Hepatocyte (in vitro differentiated cells): ENCODE measurements around the gene SLC22A23. TPM values are rescaled to one million over a fixed set of nuclear protein-coding genes. Genes with fewer than 3 reads are reported as not detected.
"Not testable (repeated sequence)": the region's sequence is repeated elsewhere in the genome, so short reads cannot be mapped to it uniquely, and the experiment has no call there.

Source experiments
- DNase-seq: peaks from one replicate; pipeline ENCODE4 v3.0.0-alpha.2; 2016; ENCODE audit warnings: low spot score
- H2AFZ ChIP-seq: fragments of 200-600 bp; sonication (generic); 2 replicates; pipeline ENCODE4 v1.6.0; 2016; ENCODE audit warnings: antibody characterized with exemption, mild to moderate bottlenecking
- H3K27ac ChIP-seq: fragments of 200-600 bp; sonication (generic); 2 replicates; pipeline ENCODE4 v1.5.1; 2016; ENCODE audit warnings: mild to moderate bottlenecking
- H3K27me3 ChIP-seq: fragments of 200-600 bp; sonication (generic); 2 replicates; pipeline ENCODE4 v1.6.1; 2016
- H3K36me3 ChIP-seq: fragments of 200-600 bp; sonication (generic); replicated peaks from 2 replicates; pipeline ENCODE4 v1.5.1; 2016; ENCODE audit warnings: low read depth; ENCODE audit not compliant: insufficient read depth
- H3K4me1 ChIP-seq: fragments of 200-600 bp; sonication (generic); 2 replicates; pipeline ENCODE4 v1.5.1; 2016; ENCODE audit warnings: mild to moderate bottlenecking, moderate library complexity; ENCODE audit not compliant: insufficient read depth
- H3K4me2 ChIP-seq: fragments of 200-600 bp; sonication (generic); 2 replicates; pipeline ENCODE4 v1.6.0; 2016
- H3K4me3 ChIP-seq: fragments of 200-600 bp; sonication (generic); 2 replicates; pipeline ENCODE4 v1.5.1; 2016; ENCODE audit warnings: mild to moderate bottlenecking
- H3K79me2 ChIP-seq: fragments of 200-600 bp; sonication (generic); 2 replicates; pipeline ENCODE4 v1.6.0; 2017; ENCODE audit warnings: mild to moderate bottlenecking
- H3K9me2 ChIP-seq: fragments of 200-600 bp; sonication (generic); replicated peaks from 2 replicates; pipeline ENCODE4 v1.6.0; 2017; ENCODE audit warnings: mild to moderate bottlenecking; ENCODE audit not compliant: insufficient read depth
- H3K9me3 ChIP-seq: fragments of 200-600 bp; sonication (generic); 2 replicates; pipeline ENCODE4 v1.5.1; 2016; ENCODE audit warnings: low read depth, mild to moderate bottlenecking
- H4K20me1 ChIP-seq: fragments of 200-600 bp; sonication (generic); 2 replicates; pipeline ENCODE4 v1.6.0; 2016; ENCODE audit warnings: mild to moderate bottlenecking; ENCODE audit not compliant: insufficient read depth, poor library complexity, severe bottlenecking
- CTCF ChIP-seq: fragments of 200-600 bp; sonication (generic); IDR thresholded peaks from 2 replicates; pipeline ENCODE4 v1.5.1; 2016; ENCODE audit warnings: antibody characterized with exemption, mild to moderate bottlenecking; ENCODE audit not compliant: poor library complexity
- EZH2 ChIP-seq: fragments of 200-600 bp; sonication (generic); IDR thresholded peaks from 2 replicates; pipeline ENCODE4 v1.6.1; 2016; ENCODE audit warnings: antibody characterized with exemption, mild to moderate bottlenecking, borderline replicate concordance
- EZH2phosphoT487 ChIP-seq: fragments of 200-600 bp; sonication (generic); IDR thresholded peaks from one replicate; pipeline ENCODE4 v1.6.1; 2018; ENCODE audit warnings: antibody characterized with exemption, mild to moderate bottlenecking, low read depth, moderate library complexity; ENCODE audit not compliant: unreplicated experiment, severe bottlenecking
- WGBS: methylation state at CpG from one replicate; pipeline ENCODE4 v1.1.6; 2016; ENCODE audit warnings: low lambda C conversion rate; ENCODE audit errors: missing lambda C conversion rate; 5-methylcytosine and 5-hydroxymethylcytosine counted together
- polyA plus RNA-seq: library from polyadenylated mRNA; unstranded; fragments of >200 nt; fragmentation: Nextera tagmentation; extraction: Ambion mirVana; gene quantifications from 2 replicates; pipeline ENCODE4 v1.2.1, GENCODE V29; 2016
- total RNA-seq: library from RNA; depleted of rRNA; stranded (reverse); fragments of >200 nt; gene quantifications from 2 replicates; pipeline ENCODE4 v1.2.3, GENCODE V29; 2014

Gene SLC22A23
- total and polyA plus RNA-seq, 2 experiments from 2014 or later, result 14.3 to 14.8 TPM

GRCh38 chr6:3385660-3386151, 71.1 kb downstream of the SLC22A23 start:
- WGBS, result 71% methylated on average over 6 of the region's 6 CpGs
- Histone ChIP-seq H2AFZ (no peak overlapping the region), H3K27me3 (no peaks in the 10 kb centered on the region), H4K20me1 (no peaks in the 10 kb centered on the region), H3K4me2 (no peak overlapping the region), H3K4me1 (peaks cover 41% of the 10 kb centered on the region), H3K4me3 (no peak overlapping the region), H3K27ac (peak overlapping the region; percentile 5), H3K9me2 (no peaks in the 10 kb centered on the region), H3K79me2 (peaks cover 30% of the 10 kb centered on the region), H3K9me3 (no peaks in the 10 kb centered on the region), H3K36me3 (no peaks in the 10 kb centered on the region)
- no peak for DNase-seq
- TF ChIP-seq CTCF, result no peak
- TF ChIP-seq EZH2, result no peak
- TF ChIP-seq EZH2phosphoT487, result no peak

- H3K27me3 ChIP-seq, H3K4me3 ChIP-seq, H4K20me1 ChIP-seq, H3K36me3 ChIP-seq, H3K9me2 ChIP-seq, H3K4me2 ChIP-seq, H3K9me3 ChIP-seq, DNase-seq, H2AFZ ChIP-seq: not testable (repeated sequence)
- Histone ChIP-seq H3K27ac (peak overlapping the region; percentile 5), H3K79me2 (peaks cover 27% of the 10 kb centered on the region), H3K4me1 (peaks cover 46% of the 10 kb centered on the region)
- WGBS, result 73% methylated on average over 4 of the region's 4 CpGs
Measured at GRCh38 chr6:3385181-3385580, 71.7 kb downstream of the SLC22A23 start.

GRCh38 chr6:3384241-3385143, 72.4 kb downstream of the SLC22A23 start:
- peaks cover 27% of the 10 kb centered on the region for H3K79me2 ChIP-seq
- no peaks in the 10 kb centered on the region for H4K20me1 ChIP-seq
- no peaks in the 10 kb centered on the region for H3K9me2 ChIP-seq
- H3K27me3 ChIP-seq, result no peaks in the 10 kb centered on the region
- DNase-seq, result no peak
- H3K9me3 ChIP-seq, result no peaks in the 10 kb centered on the region
- H3K4me2 ChIP-seq, result no peak overlapping the region
- WGBS, result 81% methylated on average over 9 of the region's 9 CpGs
- H3K4me1 ChIP-seq, result peaks cover 53% of the 10 kb centered on the region
- H3K27ac ChIP-seq, result peak overlapping the region; percentile 48
- TF ChIP-seq EZH2phosphoT487 (no peak), EZH2 (no peak), CTCF (no peak)
- no peak overlapping the region for H3K4me3 ChIP-seq
- H2AFZ ChIP-seq, result no peak overlapping the region
- H3K36me3 ChIP-seq, result no peaks in the 10 kb centered on the region

DNA sequence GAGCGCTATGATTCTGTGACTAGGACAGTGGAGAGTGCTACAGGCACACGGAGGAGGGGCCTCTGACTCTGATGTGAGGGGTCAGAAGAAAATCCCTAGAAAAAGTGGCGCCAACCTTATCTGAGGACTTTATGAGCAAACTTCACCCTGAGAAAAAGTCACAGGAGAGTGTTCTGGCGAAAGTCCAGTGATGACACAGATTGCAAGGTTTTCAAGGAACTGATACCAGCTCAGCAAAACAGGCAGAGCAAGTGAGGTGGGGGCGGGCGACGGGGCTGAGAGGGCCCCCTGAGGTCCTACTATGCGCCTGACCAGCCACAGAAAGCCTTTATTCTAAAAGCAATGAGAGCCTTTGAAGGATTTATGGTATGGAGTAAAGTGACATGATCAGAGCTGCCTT, 73.3 kb downstream of the SLC22A23 start:
- no peaks in the 10 kb centered on the region for H3K9me2 ChIP-seq
- peak; percentile 86 for DNase-seq
- H3K9me3 ChIP-seq, result no peaks in the 10 kb centered on the region
- H3K79me2 ChIP-seq, result peaks cover 29% of the 10 kb centered on the region
- no peaks in the 10 kb centered on the region for H3K36me3 ChIP-seq
- 24% methylated on average over 8 of the region's 8 CpGs for WGBS
- peak overlapping the region; percentile 48 for H3K27ac ChIP-seq
- H3K27me3 ChIP-seq, result no peaks in the 10 kb centered on the region
- H3K4me3 ChIP-seq, result no peak overlapping the region
- peaks cover 55% of the 10 kb centered on the region for H3K4me1 ChIP-seq
- peak overlapping the region; percentile 32 for H3K4me2 ChIP-seq
- no peak overlapping the region for H2AFZ ChIP-seq
- no peak for TF ChIP-seq EZH2phosphoT487
- TF ChIP-seq EZH2, result no peak
- TF ChIP-seq CTCF, result no peak
- H4K20me1 ChIP-seq, result no peaks in the 10 kb centered on the region
